ENCODE data around the gene BRAT1.
"Not testable (repeated sequence)": the region's sequence is repeated elsewhere in the genome, so short reads cannot be mapped to it uniquely, and the experiment has no call there.

BRAT1 gene

GRCh38 chr7:2583798-2584580, 28.7 kb upstream of the BRAT1 start:
- DNase-seq: no peak

GRCh38 chr7:2582006-2582735, 26.8 kb upstream of the BRAT1 start:
- DNase-seq: no peak

- DNase-seq: no peak
Observed at GRCh38 chr7:2580636-2581035, 25.3 kb upstream of the BRAT1 start.

- no peak for DNase-seq
Observed at GRCh38 chr7:2577914-2578680, 22.8 kb upstream of the BRAT1 start.

- no peak for DNase-seq
Observed at GRCh38 chr7:2576742-2577491, 21.6 kb upstream of the BRAT1 start.

GRCh38 chr7:2575733-2576340, 20.5 kb upstream of the BRAT1 start:
- DNase-seq: no peak

GRCh38 chr7:2575046-2575732, 19.9 kb upstream of the BRAT1 start:
- no peak for DNase-seq

GRCh38 chr7:2573761-2574160, 18.4 kb upstream of the BRAT1 start:
- no peak for DNase-seq

- DNase-seq: no peak
Observed at GRCh38 chr7:2572101-2572842, 16.9 kb upstream of the BRAT1 start.

- DNase-seq: no peak
Observed at GRCh38 chr7:2571409-2571808, 16.1 kb upstream of the BRAT1 start.

- DNase-seq: no peak
Observed at GRCh38 chr7:2570021-2570420, 14.7 kb upstream of the BRAT1 start.

GRCh38 chr7:2569421-2569820, 14.1 kb upstream of the BRAT1 start:
- no peak for DNase-seq

GRCh38 chr7:2568521-2569223, 13.3 kb upstream of the BRAT1 start:
- no peak for DNase-seq

- DNase-seq: no peak
Observed at GRCh38 chr7:2567679-2568278, 12.5 kb upstream of the BRAT1 start.

GRCh38 chr7:2566890-2567678, 11.8 kb upstream of the BRAT1 start:
- peak in 1 of 2 donors; percentile 33 for DNase-seq

GRCh38 chr7:2566348-2566889, 11.1 kb upstream of the BRAT1 start:
- DNase-seq: no peak

GRCh38 chr7:2564970-2565540, 9.7 kb upstream of the BRAT1 start:
- no peak for DNase-seq

- not testable (repeated sequence) for DNase-seq
Observed at GRCh38 chr7:2563955-2564354, 8.6 kb upstream of the BRAT1 start.

Measured in CD4-positive, alpha-beta T cell treated with Interleukin-4 for 1 hour (primary cell).